BLaER1 (cell line): ENCODE results near the gene KMT2B.
"Not testable (repeated sequence)": the region's sequence is repeated elsewhere in the genome, so short reads cannot be mapped to it uniquely, and the experiment has no call there.

Source experiments
- H3K27ac ChIP-seq: shearing (Covaris generic); formaldehyde crosslinking; 2 replicates; pipeline ENCODE4 v1.8.1; 2022
- H3K27me3 ChIP-seq: shearing (Covaris generic); formaldehyde crosslinking; 2 replicates; pipeline ENCODE4 v1.8.1; 2022
- H3K36me3 ChIP-seq: shearing (Covaris generic); formaldehyde crosslinking; 2 replicates; pipeline ENCODE4 v1.8.1; 2022
- H3K4me1 ChIP-seq: shearing (Covaris generic); formaldehyde crosslinking; 2 replicates; pipeline ENCODE4 v1.8.1; 2022
- H3K4me2 ChIP-seq: shearing (Covaris generic); formaldehyde crosslinking; 2 replicates; pipeline ENCODE4 v1.8.1; 2022
- H3K4me3 ChIP-seq: shearing (Covaris generic); formaldehyde crosslinking; 2 replicates; pipeline ENCODE4 v1.8.1; 2022
- H3K9ac ChIP-seq: shearing (Covaris generic); formaldehyde crosslinking; 2 replicates; pipeline ENCODE4 v1.8.1; 2022
- H3K9me3 ChIP-seq: shearing (Covaris generic); formaldehyde crosslinking; 2 replicates; pipeline ENCODE4 v1.8.1; 2022
- H4K20me1 ChIP-seq: shearing (Covaris generic); formaldehyde crosslinking; 2 replicates; pipeline ENCODE4 v1.8.1; 2022
- Cebpa-rat ChIP-seq: shearing (Covaris generic); IDR thresholded peaks from 2 replicates; pipeline ENCODE4 v1.8.1; 2022

Gene KMT2B

DNA sequence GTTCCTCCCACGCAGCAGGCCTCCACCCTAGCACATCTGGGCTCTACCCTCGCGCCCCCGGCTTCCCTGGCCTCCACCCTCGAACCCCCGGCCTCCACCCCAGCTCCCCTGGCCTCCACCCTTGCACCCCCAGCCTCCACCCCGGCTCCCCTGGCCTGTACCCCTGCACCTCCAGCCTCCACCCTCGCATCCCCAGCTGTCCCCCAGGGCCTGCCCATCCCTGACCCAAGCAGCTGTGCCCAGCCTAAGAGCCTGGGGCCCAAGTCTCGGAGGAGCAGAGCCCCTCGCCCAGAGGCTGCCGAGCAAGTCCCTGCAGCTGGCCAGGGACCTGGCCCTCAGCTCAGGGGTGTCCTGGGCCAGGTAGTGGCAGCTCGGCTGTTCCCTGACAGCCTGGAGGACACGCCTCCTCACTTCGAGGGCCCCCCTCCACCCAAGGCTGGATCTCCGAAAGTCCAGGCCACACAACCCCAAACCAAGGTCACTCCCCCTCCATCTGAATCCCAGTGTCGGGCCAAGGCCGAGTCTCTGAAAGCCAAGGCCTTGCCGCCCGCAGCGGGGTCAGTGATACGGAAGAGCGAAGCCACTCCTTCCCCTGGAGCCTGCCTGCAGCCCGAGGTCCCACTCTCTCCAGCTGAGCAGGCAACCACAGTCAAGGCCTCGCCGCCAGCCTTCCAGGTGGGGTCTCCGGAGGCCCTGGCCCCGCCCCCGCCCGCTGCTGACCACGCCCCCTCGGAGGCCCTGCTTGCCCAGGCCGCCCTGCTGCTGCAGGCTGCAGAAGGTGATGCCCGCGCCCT, 49.7 kb downstream of the KMT2B start:
- H3K9me3 ChIP-seq = no peaks in the 10 kb centered on the region
- H3K27ac ChIP-seq = peak overlapping the region; percentile 87
- peak overlapping the region; percentile 96 for H3K4me2 ChIP-seq
- H3K4me3 ChIP-seq = peak overlapping the region; percentile 51
- H3K36me3 ChIP-seq = peaks cover 39% of the 10 kb centered on the region
- no peaks in the 10 kb centered on the region for H4K20me1 ChIP-seq
- peaks cover 39% of the 10 kb centered on the region for H3K4me1 ChIP-seq
- peak overlapping the region; percentile 66 for H3K9ac ChIP-seq
- no peaks in the 10 kb centered on the region for H3K27me3 ChIP-seq
- TF ChIP-seq Cebpa-rat = no peak

GRCh38 chr19:35768082-35768421, 50.2 kb downstream of the KMT2B start:
- Histone ChIP-seq H3K27me3 (no peaks in the 10 kb centered on the region), H3K36me3 (peaks cover 33% of the 10 kb centered on the region), H4K20me1 (no peaks in the 10 kb centered on the region), H3K4me1 (peaks cover 39% of the 10 kb centered on the region), H3K4me2 (peak overlapping the region; percentile 96), H3K9me3 (no peaks in the 10 kb centered on the region), H3K4me3 (peak overlapping the region; percentile 51), H3K9ac (peak overlapping the region; percentile 55), H3K27ac (peak overlapping the region; percentile 67)
- TF ChIP-seq Cebpa-rat = no peak

DNA sequence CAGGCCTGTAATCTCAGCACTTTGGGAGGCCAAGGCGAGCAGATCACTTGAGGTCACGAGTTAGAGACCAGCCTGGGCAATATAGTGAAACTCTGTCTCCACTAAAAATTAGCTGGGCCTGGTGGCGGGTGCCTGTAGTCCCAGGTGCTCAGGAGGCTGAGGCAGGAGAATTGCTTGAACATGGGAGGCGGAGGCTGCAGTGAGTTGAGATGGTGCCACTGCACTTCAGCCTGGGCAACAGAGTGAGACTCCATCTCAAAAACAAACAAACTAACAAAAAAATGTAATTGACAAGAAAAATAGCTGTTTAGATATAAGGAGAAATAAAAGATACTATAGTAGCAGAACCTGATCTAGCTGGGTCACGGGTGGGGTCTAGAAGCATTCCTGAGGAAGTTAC, 54.6 kb downstream of the KMT2B start:
- Histone ChIP-seq H4K20me1 (peaks cover 13% of the 10 kb centered on the region), H3K4me1 (peaks cover 46% of the 10 kb centered on the region)
- not testable (repeated sequence) for H3K9ac ChIP-seq, H3K27ac ChIP-seq, H3K36me3 ChIP-seq, H3K9me3 ChIP-seq, H3K27me3 ChIP-seq, H3K4me3 ChIP-seq, H3K4me2 ChIP-seq

- Histone ChIP-seq H4K20me1 (peaks cover 21% of the 10 kb centered on the region), H3K27me3 (no peaks in the 10 kb centered on the region), H3K27ac (no peak overlapping the region), H3K4me3 (no peak overlapping the region), H3K4me1 (peaks cover 43% of the 10 kb centered on the region), H3K9me3 (no peaks in the 10 kb centered on the region), H3K36me3 (peaks cover 9% of the 10 kb centered on the region), H3K9ac (no peak overlapping the region), H3K4me2 (no peak overlapping the region)
- TF ChIP-seq Cebpa-rat = no peak
Measured at GRCh38 chr19:35773020-35773806, 55.4 kb downstream of the KMT2B start.

DNA sequence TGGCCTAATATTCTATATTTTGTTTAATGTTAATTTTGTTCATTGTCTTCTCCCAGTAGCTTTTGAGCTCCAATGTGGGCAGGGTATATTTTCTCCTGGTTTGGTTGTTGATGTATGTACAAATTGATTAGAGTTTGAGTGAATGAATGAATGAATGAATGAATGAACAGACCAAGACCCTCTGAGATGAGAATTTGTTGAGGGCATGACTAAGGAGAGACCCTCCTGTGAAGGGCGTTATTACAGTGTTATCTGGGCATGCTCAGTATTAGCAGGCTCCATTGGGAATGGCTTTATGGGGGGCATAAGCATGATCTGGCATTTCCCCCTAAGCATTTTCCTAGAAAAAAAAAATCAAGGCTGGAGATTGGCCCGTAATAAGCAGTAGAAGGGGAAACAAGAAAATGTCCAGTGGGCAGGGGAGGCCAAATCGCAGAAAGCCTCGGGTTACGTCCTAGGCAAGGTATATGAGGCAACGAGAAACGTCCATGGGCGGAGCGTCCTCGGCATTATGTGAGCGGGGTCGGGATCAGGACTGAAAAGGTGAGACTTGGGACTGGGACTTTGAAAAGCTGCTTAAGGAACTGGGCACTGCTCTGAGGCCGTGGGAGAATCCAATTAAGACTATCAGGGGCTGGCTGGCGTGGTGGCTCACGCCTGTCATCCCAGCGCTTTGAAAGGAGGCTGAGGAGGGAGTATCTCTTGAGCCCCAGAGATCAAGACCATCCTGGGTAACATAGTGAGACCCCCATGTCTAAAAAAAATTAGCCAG, 56.7 kb downstream of the KMT2B start:
- H3K4me3 ChIP-seq = peak overlapping the region; percentile 75
- H4K20me1 ChIP-seq = peaks cover 29% of the 10 kb centered on the region
- TF ChIP-seq Cebpa-rat = no peak
- no peak overlapping the region for H3K9ac ChIP-seq
- no peak overlapping the region for H3K27ac ChIP-seq
- peak overlapping the region; percentile 77 for H3K4me2 ChIP-seq
- H3K27me3 ChIP-seq = no peaks in the 10 kb centered on the region
- H3K9me3 ChIP-seq = no peaks in the 10 kb centered on the region
- H3K36me3 ChIP-seq = peaks cover 22% of the 10 kb centered on the region
- H3K4me1 ChIP-seq = peaks cover 30% of the 10 kb centered on the region

GRCh38 chr19:35775046-35775297, 57.2 kb downstream of the KMT2B start:
- Histone ChIP-seq H3K27ac (no peak overlapping the region), H3K36me3 (peaks cover 27% of the 10 kb centered on the region), H3K4me3 (peak overlapping the region; percentile 75), H3K4me1 (peaks cover 25% of the 10 kb centered on the region), H3K9ac (no peak overlapping the region), H3K4me2 (peak overlapping the region; percentile 77), H3K27me3 (no peaks in the 10 kb centered on the region), H3K9me3 (no peaks in the 10 kb centered on the region), H4K20me1 (peaks cover 29% of the 10 kb centered on the region)
- no peak for TF ChIP-seq Cebpa-rat

DNA sequence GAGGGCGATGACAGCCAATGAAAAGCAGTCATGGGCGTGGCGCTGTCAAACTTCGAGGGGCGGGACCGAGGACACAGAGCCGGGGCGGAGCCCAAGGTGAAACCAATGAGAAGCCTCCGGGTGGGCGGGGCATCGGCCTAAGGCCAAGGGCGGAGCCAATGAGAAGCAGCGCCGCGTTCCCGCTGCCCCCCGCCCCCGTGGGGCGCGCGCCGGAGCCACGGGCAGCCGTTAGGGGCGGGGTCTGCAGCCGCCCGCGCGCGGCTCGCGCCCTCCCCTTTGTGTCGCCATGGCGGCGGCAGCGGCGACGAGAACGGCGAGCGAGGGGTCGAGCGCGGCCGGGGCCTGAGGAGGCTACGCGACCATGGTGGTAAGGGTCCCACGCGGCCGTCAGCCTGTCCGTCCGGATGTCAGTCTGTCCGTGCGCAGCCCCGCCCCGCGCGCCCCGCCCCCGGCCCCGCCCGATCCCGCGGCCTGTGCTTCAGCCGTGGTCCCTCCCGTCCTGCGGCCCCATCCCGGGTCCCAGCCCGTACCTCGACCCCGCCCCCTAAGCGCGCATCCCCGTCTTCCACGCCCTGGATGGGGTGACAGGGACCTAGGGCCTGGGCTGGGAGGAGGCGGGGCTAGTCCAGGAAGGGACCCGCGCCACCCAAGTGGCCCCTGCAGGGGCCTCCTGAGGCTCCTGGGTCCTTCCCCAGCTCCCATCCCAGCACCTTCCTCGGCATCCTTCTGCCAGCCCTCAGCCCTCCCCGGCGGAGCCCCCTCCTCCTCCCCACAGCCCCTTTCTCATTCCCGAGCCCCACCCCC, 57.7 kb downstream of the KMT2B start, which contains the start of gene ARHGAP33:
Gene ARHGAP33 (plus strand): TSS at position 267 of the 804 bp plus-strand sequence. CDS start 95 bp downstream, at position 362.
- Histone ChIP-seq H4K20me1 (peaks cover 29% of the 10 kb centered on the region), H3K27ac (peak within 1 kb of the TSS; percentile 70), H3K9ac (peak within 1 kb of the TSS; percentile 77), H3K36me3 (peaks cover 31% of the 10 kb centered on the region), H3K4me3 (peak within 1 kb of the TSS; percentile 75), H3K27me3 (no peaks in the 10 kb centered on the region), H3K4me1 (peaks cover 25% of the 10 kb centered on the region), H3K4me2 (peak within 1 kb of the TSS; percentile 92), H3K9me3 (no peaks in the 10 kb centered on the region)
- no peak for TF ChIP-seq Cebpa-rat

GRCh38 chr19:35776102-35776788, 58.4 kb downstream of the KMT2B start:
- H3K4me2 ChIP-seq = peak overlapping the region; percentile 92
- peaks cover 29% of the 10 kb centered on the region for H4K20me1 ChIP-seq
- H3K27me3 ChIP-seq = no peaks in the 10 kb centered on the region
- peaks cover 25% of the 10 kb centered on the region for H3K4me1 ChIP-seq
- 0 out of 2 replicates have a peak overlapping the region, but pooled peaks have one; percentile 70 for H3K27ac ChIP-seq
- TF ChIP-seq Cebpa-rat = no peak
- H3K36me3 ChIP-seq = peaks cover 38% of the 10 kb centered on the region
- peak overlapping the region; percentile 77 for H3K9ac ChIP-seq
- peak overlapping the region; percentile 75 for H3K4me3 ChIP-seq
- H3K9me3 ChIP-seq = no peaks in the 10 kb centered on the region
